ENCODE results near the gene UBE2V1. TPM values are rescaled to one million over a fixed set of nuclear protein-coding genes. Genes with fewer than 3 reads are reported as not detected.

The UBE2V1 gene
- total RNA-seq: 35.0 and 58.1 TPM in 2 replicates

GRCh38 chr20:50112512-50113419 is at the start of gene UBE2V1:
UBE2V1 (minus strand) TSS chr20:50113150; CDS start chr20:50113128, 22 bp downstream.

GRCh38 chr20:50153500-50154377 is 40.8 kb upstream of the UBE2V1 start, which contains the start of gene PEDS1:
PEDS1 (minus strand) TSS chr20:50153723; CDS start chr20:50153637, 86 bp downstream.

Other genes with a start within 250 kb of the UBE2V1 start
- gene SPATA2, start 197.6 kb downstream of the UBE2V1 start, total RNA-seq: 1.1 and 1.2 TPM in 2 replicates
- 54.9 and 61.2 TPM in 2 replicates for gene RNF114, start 176.8 kb downstream of the UBE2V1 start, total RNA-seq
- 0.68 and 0.79 TPM in 2 replicates for gene SNAI1, start 130.2 kb downstream of the UBE2V1 start, total RNA-seq
- 12.2 and 12.6 TPM in 2 replicates for gene PEDS1, start 40.6 kb upstream of the UBE2V1 start, total RNA-seq
- gene CEBPB, start 77.7 kb upstream of the UBE2V1 start, total RNA-seq: 22.1 and 28.8 TPM in 2 replicates

Data from aortic smooth muscle cell (primary cell).